ENCODE data around the gene MICAL2.
A peak's percentile ranks its signal among the peaks of the same experiment; 100 is the strongest.

Gene MICAL2

GRCh38 chr11:12214751-12215150, 104.4 kb downstream of the MICAL2 start:
- no peak for DNase-seq

GRCh38 chr11:12215181-12215593, 104.8 kb downstream of the MICAL2 start:
- peak; percentile 75 for DNase-seq

- no peak for DNase-seq
These were observed 105.7 kb downstream of the MICAL2 start for GRCh38 chr11:12216041-12216451.

GRCh38 chr11:12216671-12217374, 106.4 kb downstream of the MICAL2 start:
- no peak for DNase-seq

GRCh38 chr11:12217879-12218278, 107.5 kb downstream of the MICAL2 start:
- DNase-seq: no peak

GRCh38 chr11:12218909-12219308, 108.5 kb downstream of the MICAL2 start:
- no peak for DNase-seq

GRCh38 chr11:12219757-12220156, 109.4 kb downstream of the MICAL2 start:
- DNase-seq: no peak

- no peak for DNase-seq
These were observed 109.9 kb downstream of the MICAL2 start for GRCh38 chr11:12220305-12220704.

GRCh38 chr11:12221051-12221535, 110.7 kb downstream of the MICAL2 start:
- DNase-seq: no peak

- DNase-seq: no peak
These were observed 111.8 kb downstream of the MICAL2 start for GRCh38 chr11:12222055-12222792.

- DNase-seq: no peak
These were observed 113.6 kb downstream of the MICAL2 start for GRCh38 chr11:12223771-12224536.

- no peak for DNase-seq
These were observed 114.1 kb downstream of the MICAL2 start for GRCh38 chr11:12224537-12224893.

GRCh38 chr11:12225046-12225739, 114.8 kb downstream of the MICAL2 start:
- DNase-seq: no peak

GRCh38 chr11:12226093-12226492, 115.7 kb downstream of the MICAL2 start:
- no peak for DNase-seq

GRCh38 chr11:12229450-12230229, 119.2 kb downstream of the MICAL2 start:
- DNase-seq: no peak

GRCh38 chr11:12232160-12232559, 121.8 kb downstream of the MICAL2 start:
- DNase-seq: no peak

- no peak for DNase-seq
These were observed 122.6 kb downstream of the MICAL2 start for GRCh38 chr11:12232817-12233601.

GRCh38 chr11:12233602-12233925, 123.2 kb downstream of the MICAL2 start:
- no peak for DNase-seq

- DNase-seq: no peak
These were observed 123.8 kb downstream of the MICAL2 start for GRCh38 chr11:12234221-12234620.

GRCh38 chr11:12235080-12235479, 124.7 kb downstream of the MICAL2 start:
- no peak for DNase-seq

GRCh38 chr11:12235553-12235946, 125.2 kb downstream of the MICAL2 start:
- no peak for DNase-seq
